ENCODE results near the gene PRPF40B.
"Not testable (repeated sequence)": the region's sequence is repeated elsewhere in the genome, so short reads cannot be mapped to it uniquely, and the experiment has no call there.

The PRPF40B gene

GRCh38 chr12:49605539-49605938 lies 17.8 kb upstream of the PRPF40B start, which contains the start of gene FAM186B:
Gene FAM186B, minus strand, starts transcription at chr12:49605639. Its CDS starts 162 bp downstream, at chr12:49605477.
- intact Hi-C loops (cut with DNase I); DNase-seq: not testable (repeated sequence)

GRCh38 chr12:49609059-49609874 lies 14.1 kb upstream of the PRPF40B start:
- intact Hi-C loops (cut with DNase I): no loop called here
- peak in 1 of 10 donors; percentile 64 for DNase-seq

- intact Hi-C loops (cut with DNase I): no loop called here
- DNase-seq: no peak
Measured at GRCh38 chr12:49609875-49610154, 13.5 kb upstream of the PRPF40B start.

- intact Hi-C loops (cut with DNase I); DNase-seq: not testable (repeated sequence)
Measured at GRCh38 chr12:49610785-49611184, 12.6 kb upstream of the PRPF40B start.

- no peak for DNase-seq
Measured at GRCh38 chr12:49612210-49612609, 11.2 kb upstream of the PRPF40B start.

GRCh38 chr12:49615725-49616124 lies 7.6 kb upstream of the PRPF40B start:
- DNase-seq: no peak
- intact Hi-C loops (cut with DNase I): no loop called here

More at GRCh38 chr12:49612210-49612609, 11.2 kb upstream of the PRPF40B start:
- intact Hi-C loops (cut with DNase I): no loop called here

GRCh38 chr12:49616533-49617219 lies 6.7 kb upstream of the PRPF40B start:
- DNase-seq: no peak
- intact Hi-C loops (cut with DNase I): no loop called here

GRCh38 chr12:49618576-49618975 lies 4.8 kb upstream of the PRPF40B start:
- DNase-seq: no peak
- intact Hi-C loops (cut with DNase I): no loop called here

- DNase-seq: no peak
- intact Hi-C loops (cut with DNase I): no loop called here
Measured at GRCh38 chr12:49619286-49619685, 4.1 kb upstream of the PRPF40B start.

GRCh38 chr12:49621651-49622500 lies 1.5 kb upstream of the PRPF40B start:
- intact Hi-C loops (cut with DNase I): loop anchor here (5.0 kb wide), 1 partner anchor 55 kb away; the partner anchor contains the start of gene MCRS1
- peak in 1 of 10 donors; percentile 60 for DNase-seq

GRCh38 chr12:49622501-49623141 lies 740 bp upstream of the PRPF40B start:
- intact Hi-C loops (cut with DNase I): loop anchor here (5.0 kb wide), 1 partner anchor 55 kb away; the partner anchor contains the start of gene MCRS1
- DNase-seq: peak in 1 of 10 donors; percentile 80

- no peak for DNase-seq
- intact Hi-C loops (cut with DNase I): loop anchor here (5.0 kb wide), 1 partner anchor 58 kb away; the partner anchor contains the start of gene MCRS1
Measured at GRCh38 chr12:49624921-49625577, 1.7 kb downstream of the PRPF40B start.

- intact Hi-C loops (cut with DNase I): no loop called here
- no peak for DNase-seq
Measured at GRCh38 chr12:49626169-49626835, 2.9 kb downstream of the PRPF40B start.

- no peak for DNase-seq
- intact Hi-C loops (cut with DNase I): no loop called here
Measured at GRCh38 chr12:49626836-49627235, 3.5 kb downstream of the PRPF40B start.

- intact Hi-C loops (cut with DNase I): no loop called here
- no peak for DNase-seq
Measured at GRCh38 chr12:49627752-49628360, 4.5 kb downstream of the PRPF40B start.

- intact Hi-C loops (cut with DNase I): no loop called here
- DNase-seq: no peak
Measured at GRCh38 chr12:49631336-49631907, 8.1 kb downstream of the PRPF40B start.

GRCh38 chr12:49632401-49632800 lies 9.0 kb downstream of the PRPF40B start:
- DNase-seq: peak in 1 of 10 donors; percentile 1

GRCh38 chr12:49632986-49633702 lies 9.8 kb downstream of the PRPF40B start:
- no peak for DNase-seq

More at GRCh38 chr12:49632401-49632800, 9.0 kb downstream of the PRPF40B start:
- intact Hi-C loops (cut with DNase I): no loop called here

More at GRCh38 chr12:49632986-49633702, 9.8 kb downstream of the PRPF40B start:
- intact Hi-C loops (cut with DNase I): no loop called here

All from posterior cingulate gyrus (tissue), 11 donors.